HepG2 (cell line): Measurements from ENCODE around the gene MGAT5. TPM values are rescaled to one million over a fixed set of nuclear protein-coding genes. Genes with fewer than 3 reads are reported as not detected.

Experiments used
- ATAC-seq: fragments of 200-7000 bp; cut with Tn5 transposase; 3 replicates; pipeline ENCODE4 v1.9.1; 2020; ENCODE audit warnings: mild to moderate bottlenecking, moderate library complexity
- BruUV-seq: library from RNA; stranded (reverse); fragments of 400-500 nt; replicated peaks from 2 replicates; lab custom pipeline; 2021; lab: Mats Ljungman, UMichigan
- CTCF ChIA-PET: fragments of 300-600 bp; formaldehyde crosslinking; extraction: SDS; loops from one replicate; lab custom pipeline; 2021; ENCODE audit warnings: low total read pairs, inconsistent platforms, low intra/inter-chr PET ratio; lab: Yijun Ruan, JAX
- POLR2A ChIA-PET: fragments of 350-600 bp; sonication (Branson Sonifier 250); formaldehyde crosslinking; loops from one replicate; lab custom pipeline; 2020; ENCODE audit warnings: antibody characterized with exemption, inconsistent platforms; lab: Yijun Ruan, JAX
- DNase-seq: peaks from one replicate; pipeline ENCODE4 v3.0.0-alpha.2; 2015; ENCODE audit warnings: low spot score
- FAIRE-seq: peaks from 3 replicates; lab custom pipeline; 2011; peaks lifted over from hg19 to GRCh38; lab: Jason Lieb, UNC
- H2AFZ ChIP-seq: one replicate; pipeline ENCODE4 v1.6.1; 2011; ENCODE audit warnings: low read length, inconsistent platforms
- H3K27ac ChIP-seq: fragments of 300-600 bp; 3 replicates; pipeline ENCODE4 v1.8.0; 2011; ENCODE audit warnings: mixed run types, mild to moderate bottlenecking, mixed read lengths, low read length, inconsistent platforms; ENCODE audit not compliant: insufficient read depth; ENCODE audit errors: extremely low read length
- H3K27me3 ChIP-seq, 2 experiments: fragments of 200-600 bp in 1 of 2; 2 replicates in 1 of 2; 3 replicates in 1 of 2; pipeline versions ENCODE4 v1.6.0 to v1.8.0; 2011; ENCODE audit warnings: low read length in 2 of 2, mild to moderate bottlenecking in 2 of 2, moderate library complexity in 2 of 2, inconsistent platforms in 1 of 2; ENCODE audit not compliant: insufficient read depth in 2 of 2, control insufficient read depth in 1 of 2
- H3K36me3 ChIP-seq, 2 experiments: fragments of 200-600 bp in 1 of 2; replicated peaks in 1 of 2; 2 replicates in 1 of 2; 3 replicates in 1 of 2; pipeline versions ENCODE4 v1.5.1 to v1.8.0; 2011; ENCODE audit warnings: low read length in 2 of 2, inconsistent platforms in 1 of 2; ENCODE audit not compliant: insufficient read depth in 2 of 2, control insufficient read depth in 1 of 2
- H3K4me1 ChIP-seq: 2 replicates; pipeline ENCODE4 v1.5.1; 2012; ENCODE audit warnings: low read length, inconsistent platforms; ENCODE audit not compliant: insufficient read depth
- H3K4me2 ChIP-seq: 2 replicates; pipeline ENCODE4 v1.6.0; 2011; ENCODE audit warnings: low read depth, low read length, inconsistent platforms
- H3K4me3 ChIP-seq, 3 experiments: fragments of 200-600 bp in 1 of 3; sonication (generic), shearing (Covaris generic) in 1 of 3; replicated peaks in 1 of 3; 2 replicates each; pipeline ENCODE4 v1.5.1; 2011 to 2016; ENCODE audit warnings: low read length in 3 of 3, inconsistent platforms in 2 of 3, low read depth in 2 of 3, mild to moderate bottlenecking in 2 of 3, control low read depth in 1 of 3, mixed read lengths in 1 of 3; ENCODE audit not compliant: insufficient read depth in 1 of 3
- H3K79me2 ChIP-seq: one replicate; pipeline ENCODE4 v1.6.1; 2011; ENCODE audit warnings: low read length, inconsistent platforms; ENCODE audit not compliant: insufficient read depth
- H3K9ac ChIP-seq: 2 replicates; pipeline ENCODE4 v1.6.0; 2011; ENCODE audit warnings: mild to moderate bottlenecking, low read depth, low read length, inconsistent platforms; ENCODE audit not compliant: insufficient read depth
- H3K9me3 ChIP-seq: 2 replicates; pipeline ENCODE4 v1.5.1; 2012; ENCODE audit warnings: mild to moderate bottlenecking, low read length
- H4K20me1 ChIP-seq: 2 replicates; pipeline ENCODE4 v1.6.0; 2011; ENCODE audit warnings: inconsistent platforms, mild to moderate bottlenecking, low read length, moderate library complexity; ENCODE audit not compliant: insufficient read depth
- DPF2 ChIP-seq: sonication (generic); formaldehyde crosslinking; IDR thresholded peaks from 2 replicates; pipeline ENCODE4 v1.4.0; 2020; ENCODE audit warnings: mild to moderate bottlenecking, low read depth, missing genetic modification reagents, borderline replicate concordance
- ELF3 ChIP-seq: IDR thresholded peaks from 2 replicates; pipeline ENCODE4 v1.6.1; 2016; ENCODE audit warnings: missing genetic modification reagents, missing compliant biosample characterization
- KLF12 ChIP-seq: sonication (generic); formaldehyde crosslinking; IDR thresholded peaks from 2 replicates; pipeline ENCODE4 v1.4.0; 2020; ENCODE audit warnings: missing genetic modification reagents, borderline replicate concordance
- REST ChIP-seq, 2 experiments: IDR thresholded peaks; 2 replicates each; pipeline ENCODE4 v1.6.1; 2011 to 2012; ENCODE audit warnings: low read length in 2 of 2, borderline replicate concordance in 1 of 2, low read depth in 1 of 2, mild to moderate bottlenecking in 1 of 2, moderate library complexity in 1 of 2
- SYNCRIP ChIP-seq: fragments of 200-400 bp; formaldehyde crosslinking; IDR thresholded peaks from 2 replicates; pipeline ENCODE4 v1.6.1; 2018; ENCODE audit warnings: mild to moderate bottlenecking, low read depth, low read length; ENCODE audit not compliant: insufficient read depth
- TEAD3 ChIP-seq: optimal IDR thresholded peaks from 2 replicates; pipeline ENCODE3; 2016; ENCODE audit warnings: borderline replicate concordance
- ZNF598 ChIP-seq: sonication (generic); formaldehyde crosslinking; IDR thresholded peaks from 2 replicates; pipeline ENCODE4 v1.5.1; 2020; ENCODE audit warnings: mild to moderate bottlenecking, missing genetic modification reagents, borderline replicate concordance
- ZNF724P ChIP-seq: sonication (generic); formaldehyde crosslinking; IDR thresholded peaks from 2 replicates; pipeline ENCODE4 v1.8.0; 2022; ENCODE audit warnings: missing genetic modification reagents, borderline replicate concordance
- ZNF768 ChIP-seq: sonication (generic); formaldehyde crosslinking; IDR thresholded peaks from 2 replicates; pipeline ENCODE4 v1.4.0; 2020; ENCODE audit warnings: missing genetic modification reagents
- ZNF850 ChIP-seq: sonication (generic); formaldehyde crosslinking; conservative IDR thresholded peaks from 2 replicates; pipeline ENCODE4 v1.9.0; 2021; ENCODE audit warnings: mild to moderate bottlenecking, missing genetic modification reagents
- ZNF883 ChIP-seq: sonication (generic); formaldehyde crosslinking; IDR thresholded peaks from 2 replicates; pipeline ENCODE4 v1.5.1; 2020; ENCODE audit warnings: mild to moderate bottlenecking, missing genetic modification reagents; ENCODE audit errors: not compliant biosample characterization
- WGBS: methylation state at CpG from one replicate; pipeline ENCODE4 v1.1.6; 2017; ENCODE audit warnings: low lambda C conversion rate; 5-methylcytosine and 5-hydroxymethylcytosine counted together
- in situ Hi-C: cut with HindIII; loops from 2 replicates; pipeline ENCODE4 v1.10.0; 2017; ENCODE audit warnings: low pct_unique_long_range_greater_than_20kb; ENCODE audit not compliant: extremely low pct_ligation_motif_present
- intact Hi-C: fragments of 100-400 bp; cut with micrococcal nuclease; formaldehyde crosslinking; loops from one replicate; pipeline ENCODE4 v1.10.0; 2022; ENCODE audit not compliant: unreplicated experiment
- polyA plus RNA-seq, 8 experiments: library from polyadenylated mRNA; depleted of rRNA in 3 of 8; stranded (reverse) in 7 of 8; unstranded in 1 of 8; fragments of >200 nt; fragmentation: Illumina TruSeq in 4 of 8; extraction: Trizol in 4 of 8; gene quantifications; 2 replicates each; pipeline versions ENCODE4 v1.2.1 to v1.2.3, GENCODE V29; 2011 to 2016; ENCODE audit warnings: low read depth in 4 of 8, missing spikeins in 1 of 8, mixed read lengths in 1 of 8; ENCODE audit not compliant: insufficient read depth in 1 of 8
- total RNA-seq, 5 experiments: library from RNA; depleted of rRNA; stranded (reverse); fragments of >200 nt; fragmentation: Illumina TruSeq; extraction: Trizol; gene quantifications; 2 replicates each; pipeline ENCODE4 v1.2.3, GENCODE V29; 2016; ENCODE audit warnings: low read depth in 1 of 5
- TF ChIP-seq, protein P1 (sequence below): sonication (generic); formaldehyde crosslinking; IDR thresholded peaks from 2 replicates; pipeline ENCODE4 v1.5.0; 2020; ENCODE audit warnings: missing genetic modification reagents, mild to moderate bottlenecking, borderline replicate concordance

The MGAT5 gene
- total and polyA plus RNA-seq, 2 of the 13 experiments (the other 11 are each of a cell fraction or from before 2014, with no cell fraction given) = 33.1 to 60.2 TPM

DNA sequence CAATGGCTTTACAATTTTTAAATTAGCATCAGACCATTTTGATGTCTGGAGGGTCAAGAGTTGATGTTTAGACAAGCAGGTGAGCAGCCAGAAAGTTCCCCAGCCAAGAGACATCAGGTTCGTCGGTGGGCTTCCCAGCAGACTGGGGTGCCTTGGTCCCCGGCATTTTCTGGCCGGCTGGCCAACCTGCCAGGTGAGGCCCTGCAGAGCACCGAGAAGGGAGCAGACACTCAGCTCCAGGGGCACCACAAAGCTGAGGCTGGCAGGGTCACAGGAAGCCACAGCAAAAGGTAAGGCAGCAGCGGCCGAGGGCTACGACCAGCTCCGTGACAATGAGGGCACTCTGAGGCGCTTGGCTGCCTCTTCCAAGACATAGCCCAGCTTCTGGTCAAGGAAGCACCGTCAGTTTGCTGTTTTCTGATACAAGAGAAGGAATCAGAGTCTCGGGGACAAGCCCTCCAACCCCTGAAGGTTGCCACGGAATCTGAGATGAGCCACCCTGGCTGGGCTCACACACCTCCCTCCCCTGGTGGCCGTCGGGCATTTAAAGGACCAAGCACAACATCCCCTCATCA is 229.0 kb downstream of the MGAT5 start (continued):
- TF ChIP-seq KLF12 (CRISPR knock-in tag) (no peak), ZNF850 (no peak), SYNCRIP (no peak)

DNA sequence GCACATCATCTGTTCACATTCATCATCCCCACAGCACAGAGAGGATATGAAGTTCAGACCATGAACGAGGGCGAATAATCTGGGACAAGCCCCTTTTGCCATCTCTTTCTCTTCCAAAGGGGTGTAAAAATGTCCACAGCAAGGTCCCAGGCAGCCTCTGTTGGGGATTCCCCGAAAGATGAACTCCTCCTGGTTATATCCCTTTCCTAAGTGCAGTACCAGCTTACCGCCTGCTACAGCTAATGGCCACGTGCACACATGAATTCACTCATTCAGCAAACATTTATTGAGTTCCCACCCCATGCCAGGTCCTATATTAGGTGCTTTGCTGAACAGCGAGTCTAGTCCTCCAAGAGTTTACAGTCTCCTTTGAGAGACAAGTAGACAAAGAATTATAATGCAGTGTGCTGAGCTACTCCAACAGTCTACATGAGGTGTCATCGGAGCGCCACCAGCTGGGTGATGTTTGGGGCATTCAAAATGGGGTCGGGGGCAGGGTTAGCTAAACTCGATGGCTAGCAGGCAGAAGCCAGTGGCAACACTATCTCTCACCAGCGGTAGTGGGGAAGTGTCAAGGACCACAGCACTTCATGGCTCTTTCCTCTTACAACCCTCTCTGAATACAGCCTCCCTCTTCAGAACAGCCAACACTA is 236.0 kb downstream of the MGAT5 start:
- WGBS = 17% methylated on average over 11 of the region's 11 CpGs
- H3K36me3 ChIP-seq = no peaks in the 10 kb centered on the region
- no peak overlapping the region for H3K4me2 ChIP-seq
- H3K27me3 ChIP-seq = peaks cover 0 to 53% of the 10 kb centered on the region in 2 experiments; a peak in 4 of 5 replicates
- TF ChIP-seq ZNF598 (no peak), ELF3 (CRISPR knock-in tag) (no peak), ZNF883 (CRISPR knock-in tag) (no peak), ZNF768 (CRISPR knock-in tag) (no peak), REST (IDR thresholded peaks at IDR 0.05; ENCODE audit: borderline replicate concordance in 1 of 2, low read depth in 1 of 2, low read length in 2 of 2) (no peak), DPF2 (no peak), TEAD3 (no peak), ZNF724P (CRISPR knock-in tag) (no peak)
- TF ChIP-seq, protein P1, sequence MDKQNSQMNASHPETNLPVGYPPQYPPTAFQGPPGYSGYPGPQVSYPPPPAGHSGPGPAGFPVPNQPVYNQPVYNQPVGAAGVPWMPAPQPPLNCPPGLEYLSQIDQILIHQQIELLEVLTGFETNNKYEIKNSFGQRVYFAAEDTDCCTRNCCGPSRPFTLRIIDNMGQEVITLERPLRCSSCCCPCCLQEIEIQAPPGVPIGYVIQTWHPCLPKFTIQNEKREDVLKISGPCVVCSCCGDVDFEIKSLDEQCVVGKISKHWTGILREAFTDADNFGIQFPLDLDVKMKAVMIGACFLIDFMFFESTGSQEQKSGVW (CRISPR knock-in tag) = no peak
- no peak for FAIRE-seq
- in situ Hi-C loops (no loop called here), intact Hi-C loops (no loop called here)
- ChIA-PET POLR2A (no interaction called here), CTCF (no interaction called here)
- H3K27ac ChIP-seq = no peak overlapping the region
- H3K9me3 ChIP-seq = no peaks in the 10 kb centered on the region
- BruUV-seq = no TSS peak
- no peak overlapping the region for H3K4me3 ChIP-seq
- H3K79me2 ChIP-seq = no peaks in the 10 kb centered on the region
- DNase-seq = no peak
- H3K9ac ChIP-seq = no peak overlapping the region
- no peaks in the 10 kb centered on the region for H4K20me1 ChIP-seq
- H2AFZ ChIP-seq = no peak overlapping the region
- peak; percentile 34 for ATAC-seq
- no peaks in the 10 kb centered on the region for H3K4me1 ChIP-seq
